IPS-15b (cell line): ENCODE measurements around the gene XRN1.
"Not testable (repeated sequence)": the region's sequence is repeated elsewhere in the genome, so short reads cannot be mapped to it uniquely, and the experiment has no call there.

Source experiments
- H3K27me3 ChIP-seq: one replicate; pipeline ENCODE4 v1.6.1; 2013; ENCODE audit warnings: low read length; ENCODE audit not compliant: control insufficient read depth, insufficient read depth
- H3K36me3 ChIP-seq: one replicate; pipeline ENCODE4 v1.6.1; 2013; ENCODE audit warnings: low read length; ENCODE audit not compliant: control insufficient read depth, insufficient read depth
- H3K4me1 ChIP-seq: one replicate; pipeline ENCODE4 v1.6.1; 2013; ENCODE audit warnings: mild to moderate bottlenecking, low read length; ENCODE audit not compliant: control insufficient read depth, insufficient read depth
- H3K4me3 ChIP-seq: one replicate; pipeline ENCODE4 v1.5.1; 2013; ENCODE audit warnings: low read depth, low read length
- H3K9ac ChIP-seq: one replicate; pipeline ENCODE4 v1.6.1; 2013; ENCODE audit warnings: low read depth, mild to moderate bottlenecking, low read length
- H3K9me3 ChIP-seq: one replicate; pipeline ENCODE4 v1.6.1; 2013; ENCODE audit warnings: mild to moderate bottlenecking, low read length; ENCODE audit not compliant: control insufficient read depth, insufficient read depth

Gene XRN1

DNA sequence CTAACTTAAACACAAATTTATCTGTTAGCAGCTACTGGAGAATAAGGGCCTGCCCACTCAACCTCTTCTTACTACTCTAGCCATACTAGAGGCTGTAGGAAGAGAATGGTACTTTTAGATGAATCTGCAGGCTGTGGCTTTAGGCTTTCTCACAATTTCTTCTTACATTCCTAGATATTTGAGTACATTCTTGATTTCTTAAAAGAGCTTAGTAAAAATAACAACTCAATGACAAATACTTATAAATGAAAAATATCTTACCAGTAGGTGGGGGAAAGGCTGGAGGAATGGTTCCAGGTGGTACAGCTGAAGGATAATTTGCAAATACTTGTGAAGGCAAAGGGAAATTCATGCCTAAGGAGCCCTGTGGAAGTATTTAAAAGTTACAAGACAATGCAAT lies 129.5 kb downstream of the XRN1 start:
- no peaks in the 10 kb centered on the region for H3K9me3 ChIP-seq
- no peaks in the 10 kb centered on the region for H3K27me3 ChIP-seq
- no peak overlapping the region for H3K9ac ChIP-seq
- H3K36me3 ChIP-seq, result no peaks in the 10 kb centered on the region
- no peaks in the 10 kb centered on the region for H3K4me1 ChIP-seq
- H3K4me3 ChIP-seq, result no peak overlapping the region

DNA sequence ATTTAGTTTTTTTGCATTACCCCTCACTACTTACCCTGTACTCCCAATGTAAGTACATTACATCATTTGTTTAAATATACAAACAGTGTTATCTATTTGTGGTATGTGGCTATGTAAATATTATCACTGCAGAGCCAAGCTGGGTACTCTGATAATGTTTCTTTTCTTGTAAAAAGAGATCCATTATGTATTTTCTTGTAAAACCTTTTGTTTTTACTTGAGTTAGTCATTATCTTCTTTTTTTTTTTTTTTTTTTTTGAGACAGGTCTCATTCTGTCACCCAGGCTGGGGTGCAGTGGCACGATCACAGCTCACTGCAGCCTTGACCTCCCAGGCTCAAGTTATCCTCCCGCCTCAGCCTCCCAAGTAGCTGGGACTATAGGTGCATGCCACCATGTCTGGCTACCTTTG lies 131.9 kb downstream of the XRN1 start:
- H3K9me3 ChIP-seq, H3K9ac ChIP-seq, H3K27me3 ChIP-seq, H3K4me3 ChIP-seq, H3K36me3 ChIP-seq, H3K4me1 ChIP-seq: not testable (repeated sequence)

DNA sequence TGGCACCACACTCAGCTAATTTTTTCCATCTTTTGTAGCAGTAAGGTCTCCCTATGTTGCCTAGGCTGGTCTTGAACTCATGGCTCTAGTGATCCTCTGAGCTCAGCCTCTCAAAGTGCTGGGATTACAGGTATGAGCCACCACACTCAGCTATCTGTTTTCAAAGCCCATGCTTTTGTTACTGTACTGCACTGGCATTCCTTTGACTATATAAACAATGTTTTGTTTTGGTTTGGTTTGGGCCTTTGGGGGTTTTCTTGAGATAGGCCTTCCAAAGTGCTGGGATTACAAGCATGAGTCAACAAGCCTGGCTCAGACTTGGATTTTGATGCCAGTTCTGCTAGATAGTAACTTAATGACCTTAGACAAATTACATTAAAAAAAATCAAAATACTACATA lies 132.8 kb downstream of the XRN1 start:
- Histone ChIP-seq H3K9ac (no peak overlapping the region), H3K27me3 (no peaks in the 10 kb centered on the region), H3K4me1 (no peaks in the 10 kb centered on the region), H3K4me3 (no peak overlapping the region), H3K9me3 (no peaks in the 10 kb centered on the region), H3K36me3 (no peaks in the 10 kb centered on the region)

DNA sequence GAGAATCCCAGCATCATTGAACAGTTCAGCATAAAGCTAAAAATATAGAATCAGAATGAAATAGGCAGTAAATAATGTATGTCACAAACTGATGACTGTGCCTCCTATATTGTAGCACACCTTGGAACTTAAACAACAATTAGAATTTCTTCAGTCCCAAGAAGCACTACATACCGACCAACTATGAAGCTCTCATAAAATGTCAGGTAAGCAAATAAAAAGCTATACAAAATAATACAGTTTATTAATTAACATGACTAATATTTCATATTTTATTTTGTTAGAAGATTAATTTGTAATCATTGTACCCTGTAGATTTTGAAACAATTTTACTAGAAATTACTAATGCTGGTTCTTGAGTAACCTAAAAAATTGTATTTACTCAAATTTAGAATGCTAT lies 137.4 kb downstream of the XRN1 start:
- Histone ChIP-seq H3K9ac (no peak overlapping the region), H3K9me3 (no peaks in the 10 kb centered on the region), H3K27me3 (no peaks in the 10 kb centered on the region), H3K4me1 (no peaks in the 10 kb centered on the region), H3K36me3 (no peaks in the 10 kb centered on the region), H3K4me3 (no peak overlapping the region)

DNA sequence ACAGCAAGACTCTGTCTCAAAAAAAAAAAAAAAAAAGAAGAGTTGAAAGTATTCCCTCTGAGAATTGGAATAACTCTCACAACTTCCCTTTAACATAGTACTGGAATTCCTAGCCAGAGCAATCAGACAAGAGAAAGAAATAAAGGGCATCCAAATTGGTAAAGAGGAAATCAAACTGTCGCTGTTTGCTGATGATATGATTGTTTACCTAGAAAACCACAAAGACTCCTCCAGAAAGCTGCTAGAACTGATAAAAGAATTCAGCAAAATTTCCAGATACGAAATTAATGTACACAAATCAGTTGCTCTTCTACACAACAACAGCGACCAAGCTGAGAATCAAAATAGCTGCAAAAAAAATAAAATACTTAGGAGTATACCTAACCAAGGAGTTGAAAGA lies 145.0 kb downstream of the XRN1 start:
- H3K9me3 ChIP-seq, H3K36me3 ChIP-seq, H3K4me1 ChIP-seq, H3K4me3 ChIP-seq, H3K27me3 ChIP-seq, H3K9ac ChIP-seq: not testable (repeated sequence)

DNA sequence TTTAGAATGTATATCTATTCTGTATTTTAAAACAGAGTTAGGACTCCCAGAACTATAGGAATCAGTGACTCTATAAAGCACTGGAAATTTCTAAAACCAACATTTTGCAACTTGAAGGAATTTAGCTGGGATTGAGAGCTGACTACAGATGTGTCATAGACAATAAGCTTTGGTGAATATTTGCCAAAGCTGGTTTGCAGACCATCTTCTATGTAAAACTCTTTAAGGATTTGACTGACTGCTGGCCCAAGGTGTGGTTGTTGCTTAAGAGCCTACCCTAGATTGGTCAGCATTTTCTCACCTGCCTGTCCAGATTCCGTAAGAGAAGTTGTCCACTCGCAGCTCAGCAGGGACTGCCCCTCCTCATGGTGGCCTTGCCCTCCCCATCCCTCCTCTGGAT lies 149.2 kb downstream of the XRN1 start:
- Histone ChIP-seq H3K9me3 (no peaks in the 10 kb centered on the region), H3K4me1 (no peaks in the 10 kb centered on the region), H3K9ac (no peak overlapping the region), H3K36me3 (no peaks in the 10 kb centered on the region), H3K4me3 (no peak overlapping the region), H3K27me3 (no peaks in the 10 kb centered on the region)

DNA sequence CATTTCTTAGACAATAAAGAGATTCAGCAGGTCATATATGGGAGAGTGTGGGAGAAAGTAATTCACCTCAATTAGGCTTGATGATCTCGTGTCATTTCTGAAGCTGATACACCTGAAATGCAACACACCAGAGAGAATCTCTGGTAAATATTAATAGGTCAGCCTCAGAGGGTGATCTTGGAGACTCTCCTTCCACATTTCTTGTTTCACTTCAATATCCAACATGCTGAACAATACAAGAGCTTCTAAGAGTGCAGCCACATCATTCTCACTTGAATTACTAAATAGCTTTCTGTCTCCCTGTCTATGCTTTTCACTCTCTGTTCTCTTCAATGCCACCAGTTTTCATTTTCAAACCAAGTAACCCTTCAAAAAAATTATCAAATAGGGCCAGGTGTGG lies 151.3 kb downstream of the XRN1 start:
- Histone ChIP-seq H3K27me3 (no peaks in the 10 kb centered on the region), H3K36me3 (no peaks in the 10 kb centered on the region), H3K4me3 (no peak overlapping the region), H3K4me1 (no peaks in the 10 kb centered on the region), H3K9me3 (no peaks in the 10 kb centered on the region), H3K9ac (no peak overlapping the region)

DNA sequence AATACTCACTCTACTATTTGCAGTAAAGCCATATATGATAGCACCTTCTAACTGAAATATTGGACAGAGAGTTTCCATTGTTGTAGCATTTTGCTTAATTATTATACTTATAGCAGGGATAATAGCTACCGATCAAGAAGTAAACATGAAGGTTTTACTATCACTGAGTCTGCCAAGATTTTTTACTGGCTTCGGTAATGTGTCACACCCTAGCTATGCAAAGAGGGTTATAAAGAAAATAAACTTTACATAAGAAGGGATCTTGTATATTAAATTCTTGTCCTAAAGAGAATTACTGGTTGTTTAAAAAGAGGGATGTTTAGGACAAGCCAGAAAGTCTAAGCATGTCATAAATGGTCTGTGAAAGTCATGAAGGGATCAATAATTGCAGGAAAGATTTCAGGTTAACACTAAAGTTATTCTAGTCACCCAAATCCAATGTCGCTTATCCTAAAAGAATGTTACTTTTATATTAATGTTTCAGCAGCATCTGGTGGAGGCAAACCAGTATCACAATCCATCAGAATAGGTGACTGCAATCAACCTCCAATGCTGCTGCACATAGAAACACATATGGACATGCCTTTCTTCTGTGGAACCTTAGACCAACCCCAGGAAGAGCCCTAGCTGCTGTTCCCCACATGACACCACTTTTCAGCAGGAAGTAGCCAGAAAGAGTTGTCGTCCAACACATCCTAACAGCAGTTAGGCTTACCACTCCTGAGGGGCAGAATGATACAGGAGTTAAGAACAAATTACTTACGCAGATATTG lies 159.8 kb downstream of the XRN1 start:
- no peaks in the 10 kb centered on the region for H3K4me1 ChIP-seq
- H3K27me3 ChIP-seq, result no peaks in the 10 kb centered on the region
- no peak overlapping the region for H3K4me3 ChIP-seq
- H3K36me3 ChIP-seq, result no peaks in the 10 kb centered on the region
- H3K9ac ChIP-seq, result no peak overlapping the region
- peaks cover 15% of the 10 kb centered on the region for H3K9me3 ChIP-seq

DNA sequence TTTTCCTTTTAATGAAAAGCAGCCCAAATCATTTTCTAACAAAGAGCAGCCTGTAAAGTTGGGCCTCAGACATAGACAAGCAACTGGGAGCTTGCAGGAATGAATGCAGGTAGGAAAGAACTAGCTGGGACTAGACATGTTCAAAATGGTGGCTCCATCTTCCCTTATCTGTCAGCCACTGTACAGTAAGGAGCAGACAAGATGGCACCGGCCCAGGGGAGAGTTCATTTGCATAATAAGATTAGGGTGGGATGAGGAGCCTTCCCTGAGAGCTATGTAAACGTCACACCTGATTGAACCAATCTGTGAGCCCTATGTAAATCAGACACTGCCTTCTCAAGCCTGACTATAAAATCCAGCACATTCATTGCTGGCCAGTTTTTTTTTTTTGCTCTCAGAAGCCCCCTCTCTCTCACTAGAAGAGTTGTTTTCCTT lies 162.7 kb downstream of the XRN1 start:
- Histone ChIP-seq H3K27me3 (no peaks in the 10 kb centered on the region), H3K36me3 (no peaks in the 10 kb centered on the region), H3K4me1 (no peaks in the 10 kb centered on the region), H3K9me3 (peaks cover 15% of the 10 kb centered on the region), H3K4me3 (no peak overlapping the region), H3K9ac (no peak overlapping the region)

DNA sequence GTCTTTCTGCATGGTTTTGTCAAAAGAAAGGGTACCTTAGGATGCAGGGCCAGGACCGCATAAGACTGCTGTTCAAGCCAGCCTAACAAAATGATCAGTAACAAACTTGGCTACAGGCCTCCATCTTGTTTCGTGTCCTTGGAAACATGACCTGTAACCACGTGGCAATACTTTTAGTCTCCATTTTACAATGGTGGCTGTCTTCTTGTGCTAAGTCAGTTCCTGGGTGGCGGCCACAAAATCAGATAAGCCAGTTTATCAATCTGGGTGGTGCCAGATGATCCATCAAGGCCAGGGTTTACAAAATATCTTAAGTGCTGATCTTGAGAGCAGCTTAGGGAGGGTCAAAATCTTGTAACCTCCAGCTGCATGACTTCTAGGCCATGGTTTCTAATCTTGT lies 165.3 kb downstream of the XRN1 start:
- H3K36me3 ChIP-seq, result no peaks in the 10 kb centered on the region
- no peak overlapping the region for H3K9ac ChIP-seq
- H3K4me1 ChIP-seq, result no peaks in the 10 kb centered on the region
- peaks cover under 1% of the 10 kb centered on the region for H3K9me3 ChIP-seq
- no peaks in the 10 kb centered on the region for H3K27me3 ChIP-seq
- H3K4me3 ChIP-seq, result no peak overlapping the region

DNA sequence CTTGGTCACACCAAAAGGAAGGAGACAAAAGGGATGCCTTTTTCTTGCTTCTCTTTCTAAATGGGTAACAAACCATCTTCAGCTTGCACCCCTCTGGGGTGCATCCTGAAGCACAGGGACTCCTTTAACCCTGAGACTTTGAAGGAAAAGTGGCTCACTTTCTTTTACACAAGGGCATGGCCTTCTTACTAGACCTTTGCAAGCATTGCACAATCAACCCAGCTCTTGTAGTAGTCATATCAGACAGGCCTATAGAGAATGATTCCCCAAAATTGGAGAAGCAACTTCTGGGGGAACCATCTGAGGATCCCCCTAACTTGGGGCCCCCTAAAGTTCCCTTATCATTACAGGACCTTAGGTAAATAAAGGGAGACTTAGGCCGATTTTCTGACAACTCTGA lies 166.4 kb downstream of the XRN1 start:
- H3K4me3 ChIP-seq, result no peak overlapping the region
- no peaks in the 10 kb centered on the region for H3K4me1 ChIP-seq
- H3K9ac ChIP-seq, result no peak overlapping the region
- H3K9me3 ChIP-seq, result no peaks in the 10 kb centered on the region
- no peaks in the 10 kb centered on the region for H3K27me3 ChIP-seq
- H3K36me3 ChIP-seq, result no peaks in the 10 kb centered on the region

DNA sequence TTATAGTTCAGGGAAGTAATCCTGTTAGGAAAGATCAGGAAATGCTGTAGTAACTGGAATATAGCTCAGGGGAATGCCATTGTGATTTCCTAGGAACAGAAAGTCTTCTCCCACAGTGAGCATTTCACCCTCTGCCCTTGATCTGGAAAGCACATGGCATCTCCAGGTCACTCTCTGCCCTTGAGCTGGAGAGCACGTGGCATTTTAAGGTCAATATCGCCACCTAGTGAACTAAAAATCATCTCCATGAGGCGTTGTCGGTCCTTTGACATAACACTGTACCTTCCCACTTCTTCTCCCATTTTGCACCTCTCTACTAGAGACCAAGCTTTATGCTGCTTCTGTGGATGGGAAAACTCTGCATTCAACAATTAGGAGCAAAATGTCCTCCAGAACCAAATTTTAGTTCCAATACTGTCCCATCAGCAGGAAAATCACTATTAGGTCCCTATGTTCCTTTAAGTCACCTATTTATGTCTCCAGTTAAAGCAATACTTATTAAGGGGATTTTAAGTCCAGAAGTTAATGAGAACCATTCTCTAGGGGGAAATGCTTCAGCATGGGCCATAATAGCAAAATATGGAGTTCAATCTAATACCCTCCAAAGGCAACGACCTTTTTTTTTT lies 167.8 kb downstream of the XRN1 start:
- Histone ChIP-seq H3K4me1 (no peaks in the 10 kb centered on the region), H3K9me3 (no peaks in the 10 kb centered on the region), H3K36me3 (no peaks in the 10 kb centered on the region), H3K9ac (no peak overlapping the region), H3K4me3 (no peak overlapping the region), H3K27me3 (no peaks in the 10 kb centered on the region)
